GM12891 (cell line): ENCODE data around the gene GALNT6.

Experiments used
- DNase-seq: peaks from one replicate; pipeline ENCODE4 v3.0.0; 2011; ENCODE audit warnings: low spot score; ENCODE audit not compliant: insufficient read length
- FAIRE-seq: peaks from 2 replicates; lab custom pipeline; 2011; peaks lifted over from hg19 to GRCh38; lab: Jason Lieb, UNC
- PAX5 ChIP-seq: IDR thresholded peaks from 2 replicates; pipeline ENCODE4 v1.6.1; 2011; ENCODE audit warnings: low read length, moderate library complexity, mild to moderate bottlenecking; ENCODE audit not compliant: insufficient read depth, severe bottlenecking
- POLR2A ChIP-seq: IDR thresholded peaks from 2 replicates; pipeline ENCODE4 v1.6.1; 2011; ENCODE audit warnings: low read depth, low read length, control low read depth
- POLR2AphosphoS5 ChIP-seq: IDR thresholded peaks from 2 replicates; pipeline ENCODE4 v1.6.1; 2011; ENCODE audit warnings: low read depth, low read length, control low read depth
- POU2F2 ChIP-seq: IDR thresholded peaks from 2 replicates; pipeline ENCODE4 v1.6.1; 2011; ENCODE audit warnings: low read depth, mild to moderate bottlenecking, control low read depth, low read length, moderate library complexity
- SPI1 ChIP-seq: IDR thresholded peaks from 2 replicates; pipeline ENCODE4 v1.6.1; 2011; ENCODE audit warnings: low read depth, low read length, control low read depth
- TAF1 ChIP-seq: IDR thresholded peaks from 2 replicates; pipeline ENCODE4 v1.6.1; 2011; ENCODE audit warnings: low read depth, low read length, control low read depth

GALNT6 gene

GRCh38 chr12:51393676-51394545 lies 2.7 kb upstream of the GALNT6 start:
- DNase-seq (no peak), FAIRE-seq (peak; percentile 71)
- 0 out of 2 replicates have a peak, but pooled peaks have one; percentile 30 for TF ChIP-seq POU2F2
- no peak for TF ChIP-seq POLR2AphosphoS5

- FAIRE-seq (peak; percentile 67), DNase-seq (no peak)
- TF ChIP-seq POLR2A (no peak), TAF1 (no peak), SPI1 (no peak), PAX5 (no peak)
Observed at GRCh38 chr12:51392556-51393237, 1.5 kb upstream of the GALNT6 start.

DNA sequence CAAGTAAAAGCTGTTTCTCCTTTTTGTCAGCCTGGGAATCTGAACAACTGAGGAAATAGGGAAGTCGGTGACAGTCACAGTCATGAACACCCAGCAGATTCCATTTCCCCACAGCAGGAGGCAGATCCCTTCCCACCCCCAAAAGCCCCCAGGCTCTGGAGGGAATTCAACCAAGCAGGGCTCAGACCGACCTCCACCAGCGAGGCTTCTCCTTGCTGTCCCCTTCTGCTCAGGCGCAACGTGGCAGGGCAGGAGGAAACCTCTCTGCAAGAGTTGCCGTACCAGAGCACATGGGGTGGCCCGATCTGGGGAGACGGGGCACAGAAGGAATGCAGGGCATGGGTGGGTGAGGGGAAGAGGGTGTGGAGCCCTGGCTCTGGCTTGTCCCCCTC lies 319 bp downstream of the GALNT6 start:
- no peak for DNase-seq
- peak; percentile 51 for FAIRE-seq
- peak; percentile 65 for TF ChIP-seq SPI1
- TF ChIP-seq TAF1, result no peak

DNA sequence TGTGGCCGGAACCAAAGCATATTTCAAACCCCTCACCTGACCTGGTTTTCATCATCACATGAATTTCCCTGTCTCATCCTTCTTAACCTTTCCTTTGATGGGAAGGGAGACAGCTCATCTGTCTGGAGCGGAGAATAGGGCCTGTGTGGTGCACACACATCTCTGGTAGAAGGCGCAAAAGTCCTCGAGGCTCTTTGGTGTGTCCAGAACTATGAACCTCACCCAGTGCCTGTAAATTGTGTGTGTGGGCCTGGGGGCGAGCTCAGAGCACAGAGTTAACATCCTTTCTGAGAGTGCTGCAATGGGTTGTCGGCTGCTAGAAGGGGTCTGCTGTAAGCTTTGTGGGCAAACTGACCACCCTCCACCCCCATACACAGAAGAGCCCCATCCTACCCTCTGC lies 749 bp downstream of the GALNT6 start:
- FAIRE-seq, result peak; percentile 51
- no peak for DNase-seq
- no peak for TF ChIP-seq TAF1
- TF ChIP-seq SPI1, result no peak
- TF ChIP-seq POLR2A, result no peak
- TF ChIP-seq PAX5, result no peak
- TF ChIP-seq POLR2AphosphoS5, result no peak
- no peak for TF ChIP-seq POU2F2

GRCh38 chr12:51389302-51389999 lies 1.8 kb downstream of the GALNT6 start:
- peak; percentile 80 for FAIRE-seq

DNA sequence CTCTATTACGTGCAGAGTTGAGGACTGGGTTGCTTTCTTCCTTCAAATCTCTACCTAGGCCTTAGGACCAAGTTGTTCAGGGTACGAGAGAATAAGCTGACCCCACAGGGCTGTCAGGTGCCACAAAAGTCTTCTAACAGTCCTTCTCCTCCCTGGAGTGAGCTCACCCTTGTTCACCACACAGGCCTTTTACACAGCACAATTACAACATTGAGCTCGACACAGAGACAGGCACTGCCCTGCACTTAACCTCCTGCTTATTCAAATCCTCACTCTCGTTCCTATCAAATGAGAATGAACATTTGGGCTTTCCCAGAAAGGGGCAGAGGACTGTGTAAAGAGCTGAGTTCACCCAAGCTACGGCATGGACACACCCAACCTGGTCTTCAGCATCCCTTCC lies 2.4 kb downstream of the GALNT6 start:
- DNase-seq, result no peak
- no peak for FAIRE-seq
- TF ChIP-seq PAX5 (no peak), SPI1 (no peak), POU2F2 (no peak), POLR2A (no peak), POLR2AphosphoS5 (no peak), TAF1 (no peak)

More at GRCh38 chr12:51389302-51389999, 1.8 kb downstream of the GALNT6 start:
- no peak for TF ChIP-seq POLR2AphosphoS5
- TF ChIP-seq POU2F2, result no peak
- no peak for TF ChIP-seq TAF1
- TF ChIP-seq SPI1, result peak; percentile 79
- TF ChIP-seq POLR2A, result no peak
- TF ChIP-seq PAX5, result no peak
- DNase-seq, result no peak

DNA sequence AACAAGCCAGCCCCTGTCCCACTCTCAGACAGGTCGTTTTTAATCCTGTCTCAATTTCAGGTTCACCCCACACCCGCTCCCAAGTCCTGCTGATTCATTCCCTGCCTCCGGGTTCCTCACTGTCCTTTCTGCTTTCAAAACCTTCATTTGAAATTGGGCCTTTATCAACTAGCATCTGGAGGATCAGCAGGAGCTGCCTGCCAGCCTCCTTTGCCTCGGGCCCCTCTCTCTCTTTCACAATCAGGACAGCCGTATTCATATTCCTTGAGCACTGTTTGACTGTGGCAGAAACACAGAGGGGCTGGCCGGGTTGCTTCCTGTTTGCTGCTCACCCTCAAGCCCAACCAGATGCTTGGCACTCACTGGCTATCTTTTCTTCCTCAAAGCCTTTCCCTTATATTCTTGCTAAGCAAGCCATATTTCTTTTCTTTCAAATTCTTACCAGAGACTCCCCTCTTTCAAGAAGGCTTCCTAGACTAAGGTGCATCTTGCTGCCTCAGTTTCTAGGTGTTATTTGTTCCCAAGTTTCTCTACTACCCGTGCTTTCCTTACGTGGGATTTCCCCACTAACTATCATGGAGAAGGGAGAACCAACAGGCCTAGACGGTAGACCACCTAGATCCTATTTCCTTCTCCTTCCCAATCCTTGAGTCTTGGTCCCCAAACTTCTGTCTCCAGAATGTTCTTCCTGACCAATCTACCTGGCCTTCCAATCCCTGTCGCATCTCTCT lies 3.0 kb downstream of the GALNT6 start:
- no peak for DNase-seq
- no peak for TF ChIP-seq PAX5
- TF ChIP-seq SPI1, result no peak
- TF ChIP-seq POU2F2, result peak; percentile 27; the same call in 1 of the 2 replicates
- no peak for TF ChIP-seq TAF1
- FAIRE-seq, result no peak

DNA sequence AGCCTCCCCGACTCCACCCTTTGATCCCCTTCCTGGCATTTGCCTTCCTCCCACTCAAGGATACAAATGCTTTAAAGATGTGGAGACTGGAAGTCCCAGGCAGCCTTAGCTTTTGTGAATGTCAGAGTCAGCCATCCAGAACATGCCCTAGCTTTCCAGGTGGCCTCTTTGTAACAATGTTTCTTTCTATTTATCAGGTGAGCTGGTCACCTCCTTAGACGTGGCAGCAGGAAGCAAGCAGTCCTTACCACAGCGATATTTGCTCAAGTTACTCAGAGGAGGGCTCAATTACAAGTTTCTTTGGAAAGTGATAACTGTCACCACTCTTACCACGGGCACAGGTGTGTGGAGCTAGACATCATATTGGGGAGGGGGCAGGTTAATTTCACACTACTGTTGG lies 4.9 kb downstream of the GALNT6 start:
- no peak for DNase-seq
- FAIRE-seq, result no peak
- TF ChIP-seq POU2F2, result no peak
- TF ChIP-seq SPI1, result no peak
- no peak for TF ChIP-seq TAF1
- no peak for TF ChIP-seq POLR2AphosphoS5
- TF ChIP-seq PAX5, result no peak
- no peak for TF ChIP-seq POLR2A

- DNase-seq (no peak), FAIRE-seq (no peak)
- TF ChIP-seq POLR2AphosphoS5 (no peak), POU2F2 (no peak), PAX5 (no peak), SPI1 (no peak)
Observed at GRCh38 chr12:51383269-51383905, 7.8 kb downstream of the GALNT6 start.
